ENCODE data around the gene SMAP1. TPM values are rescaled to one million over a fixed set of nuclear protein-coding genes. Genes with fewer than 3 reads are reported as not detected.

SMAP1 gene
- total and polyA plus RNA-seq, 9 of the 15 experiments (the other 6 are each of a cell fraction or from before 2014, with no cell fraction given), result 11.4 to 26.4 (median 15.5) TPM

DNA sequence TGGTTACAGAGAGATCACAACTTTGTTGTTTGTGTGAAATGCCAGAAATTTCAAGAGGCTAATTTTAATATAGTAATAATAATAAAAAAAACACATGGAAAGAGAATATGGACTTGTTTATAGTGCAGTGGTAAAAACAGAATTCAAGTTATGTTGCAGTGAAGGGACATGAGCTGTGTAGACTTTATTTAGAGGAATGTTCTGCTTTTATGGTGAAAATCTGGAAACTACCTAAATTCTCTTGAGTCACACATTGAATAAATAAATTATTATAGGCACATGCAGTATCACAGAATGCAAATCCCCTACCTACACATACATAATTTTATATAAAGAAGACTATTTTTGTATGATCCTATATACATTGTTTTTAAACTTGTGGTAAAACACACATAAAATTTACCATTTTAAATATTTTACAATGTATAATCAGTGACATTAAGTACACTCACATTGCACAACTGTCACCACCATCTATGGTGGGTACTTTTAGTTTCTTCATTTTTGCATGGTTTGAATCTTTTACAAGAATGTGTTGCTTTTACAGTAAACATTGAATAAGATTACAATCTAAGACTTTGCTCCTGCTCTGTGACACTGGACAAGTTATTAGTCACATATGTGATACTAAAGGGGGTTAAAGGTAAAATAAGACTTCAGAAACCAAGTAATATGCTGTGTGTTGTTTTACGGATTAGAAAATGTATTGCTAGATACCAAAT is 181.8 kb downstream of the SMAP1 start:
- in situ Hi-C loops (cut with MboI) (no loop called here), intact Hi-C loops (cut with micrococcal nuclease) (no loop called here)
- CTCF ChIA-PET (ENCODE audit: low intra/inter-chr PET ratio), result no interaction called here
- TF ChIP-seq CBFA2T3 (IDR thresholded peaks at IDR 0.05) (no peak), GTF2F1 (IDR thresholded peaks at IDR 0.05; ENCODE audit: low read depth, low read length) (no peak), NBN (IDR thresholded peaks at IDR 0.05; ENCODE audit: low read depth) (no peak), WHSC1 (IDR thresholded peaks at IDR 0.05; ENCODE audit: low read length) (no peak), MTA2 (IDR thresholded peaks at IDR 0.05; ENCODE audit: low read depth) (no peak), GATA2 (CRISPR knock-in tag; IDR thresholded peaks at IDR 0.05) (no peak), FOXJ2 (tag; IDR thresholded peaks at IDR 0.05) (no peak), ZNF124 (CRISPR knock-in tag; IDR thresholded peaks at IDR 0.05) (no peak), TRIM28 (IDR thresholded peaks at IDR 0.05) (no peak)
- TF ChIP-seq, protein P1, sequence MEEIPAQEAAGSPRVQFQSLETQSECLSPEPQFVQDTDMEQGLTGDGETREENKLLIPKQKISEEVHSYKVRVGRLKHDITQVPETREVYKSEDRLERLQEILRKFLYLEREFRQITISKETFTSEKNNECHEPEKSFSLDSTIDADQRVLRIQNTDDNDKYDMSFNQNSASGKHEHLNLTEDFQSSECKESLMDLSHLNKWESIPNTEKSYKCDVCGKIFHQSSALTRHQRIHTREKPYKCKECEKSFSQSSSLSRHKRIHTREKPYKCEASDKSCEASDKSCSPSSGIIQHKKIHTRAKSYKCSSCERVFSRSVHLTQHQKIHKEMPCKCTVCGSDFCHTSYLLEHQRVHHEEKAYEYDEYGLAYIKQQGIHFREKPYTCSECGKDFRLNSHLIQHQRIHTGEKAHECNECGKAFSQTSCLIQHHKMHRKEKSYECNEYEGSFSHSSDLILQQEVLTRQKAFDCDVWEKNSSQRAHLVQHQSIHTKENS (CRISPR knock-in tag; IDR thresholded peaks at IDR 0.05), result no peak
- H2AFZ ChIP-seq (ENCODE audit: low read depth, low read length), result no peak overlapping the region
- H3K4me1 ChIP-seq (replicated peaks in 1 of 2; ENCODE audit: control insufficient read depth in 2 of 2, insufficient read depth in 2 of 2, low read length in 2 of 2), result no peaks in the 10 kb centered on the region
- POLR2A ChIA-PET, result no interaction called here
- H3K4me3 ChIP-seq, result no peak overlapping the region
- no peak overlapping the region for H3K27ac ChIP-seq (ENCODE audit: extremely low read depth, low read depth, low read length)
- no peaks in the 10 kb centered on the region for H4K20me1 ChIP-seq (replicated peaks; ENCODE audit: control insufficient read depth, insufficient read depth, low read length)
- FAIRE-seq (no peak), ATAC-seq (no peak), DNase-seq (ENCODE audit: extremely low read depth in 1 of 4, low spot score in 3 of 4) (no peak)
- H3K36me3 ChIP-seq (ENCODE audit: control insufficient read depth, insufficient read depth, low read length), result no peaks in the 10 kb centered on the region
- no TSS peak for BruUV-seq (replicated peaks)
- 62% methylated on average over 1 of the region's 1 CpG for whole genome bisulfite sequencing (ENCODE audit: insufficient coverage, low coverage, missing lambda C conversion rate)
- no peaks in the 10 kb centered on the region for H3K9me1 ChIP-seq (ENCODE audit: control insufficient read depth, insufficient read depth, low read length)
- no peaks in the 10 kb centered on the region for H3K27me3 ChIP-seq (ENCODE audit: control insufficient read depth in 2 of 2, insufficient read depth in 2 of 2, low read length in 2 of 2)
- H3K79me2 ChIP-seq (ENCODE audit: control insufficient read depth, insufficient read depth, low read length), result no peaks in the 10 kb centered on the region
- H3K9me3 ChIP-seq (replicated peaks; ENCODE audit: control insufficient read depth, insufficient read depth, low read depth, low read length), result no peaks in the 10 kb centered on the region
- H3K4me2 ChIP-seq (ENCODE audit: insufficient read depth, low read length), result no peak overlapping the region
- H3K9ac ChIP-seq (ENCODE audit: insufficient read depth in 1 of 2, low read depth in 2 of 2, low read length in 2 of 2), result no peak overlapping the region

All from K562 (cell line).